ENCODE results near the gene SEPTIN3. TPM values are rescaled to one million over a fixed set of nuclear protein-coding genes. Genes with fewer than 3 reads are reported as not detected.

Gene SEPTIN3
- total RNA-seq, 1 donor from 2014 or later = 0.92 TPM

GRCh38 chr22:41925783-41926460 lies 43.3 kb upstream of the SEPTIN3 start:
- no peak for DNase-seq (ENCODE audit: low spot score)
- Mint-ChIP-seq H3K9me3 (ENCODE audit: low read depth) (no peaks in the 10 kb centered on the region), H3K36me3 (ENCODE audit: low read depth) (no peaks in the 10 kb centered on the region), H3K4me3 (ENCODE audit: unreplicated experiment) (peak overlapping the region; percentile 38), H3K27me3 (ENCODE audit: low read depth) (peaks cover 13% of the 10 kb centered on the region), H3K27ac (ENCODE audit: unreplicated experiment) (no peak overlapping the region), H3K4me1 (ENCODE audit: low read depth) (peaks cover 4% of the 10 kb centered on the region)
- peak; percentile 82 for TF ChIP-seq CTCF (IDR thresholded peaks at IDR 0.05)

GRCh38 chr22:41927813-41928212 lies 41.4 kb upstream of the SEPTIN3 start:
- TF ChIP-seq CTCF (IDR thresholded peaks at IDR 0.05) = no peak
- peaks cover 13% of the 10 kb centered on the region for H3K27me3 Mint-ChIP-seq (ENCODE audit: low read depth)

GRCh38 chr22:41928593-41929417 lies 40.4 kb upstream of the SEPTIN3 start:
- no peak for DNase-seq (ENCODE audit: low spot score)
- no peak overlapping the region for H3K4me3 Mint-ChIP-seq (ENCODE audit: unreplicated experiment)
- no peaks in the 10 kb centered on the region for H3K9me3 Mint-ChIP-seq (ENCODE audit: low read depth)
- no peak overlapping the region for H3K27ac Mint-ChIP-seq (ENCODE audit: unreplicated experiment)
- no peaks in the 10 kb centered on the region for H3K36me3 Mint-ChIP-seq (ENCODE audit: low read depth)
- peaks cover 4% of the 10 kb centered on the region for H3K4me1 Mint-ChIP-seq (ENCODE audit: low read depth)
- H3K27me3 Mint-ChIP-seq (ENCODE audit: low read depth) = peaks cover 9% of the 10 kb centered on the region
- TF ChIP-seq CTCF (IDR thresholded peaks at IDR 0.05) = no peak

More at GRCh38 chr22:41927813-41928212, 41.4 kb upstream of the SEPTIN3 start:
- H3K4me3 Mint-ChIP-seq (ENCODE audit: unreplicated experiment) = no peak overlapping the region
- no peak overlapping the region for H3K27ac Mint-ChIP-seq (ENCODE audit: unreplicated experiment)
- H3K36me3 Mint-ChIP-seq (ENCODE audit: low read depth) = no peaks in the 10 kb centered on the region
- no peak for DNase-seq (ENCODE audit: low spot score)
- H3K4me1 Mint-ChIP-seq (ENCODE audit: low read depth) = peaks cover 4% of the 10 kb centered on the region
- H3K9me3 Mint-ChIP-seq (ENCODE audit: low read depth) = no peaks in the 10 kb centered on the region

GRCh38 chr22:41929418-41929810 lies 39.8 kb upstream of the SEPTIN3 start:
- H3K4me3 Mint-ChIP-seq (ENCODE audit: unreplicated experiment) = no peak overlapping the region

More at GRCh38 chr22:41929418-41929810, 39.8 kb upstream of the SEPTIN3 start:
- Mint-ChIP-seq H3K27ac (ENCODE audit: unreplicated experiment) (no peak overlapping the region), H3K27me3 (ENCODE audit: low read depth) (peaks cover 9% of the 10 kb centered on the region), H3K9me3 (ENCODE audit: low read depth) (no peaks in the 10 kb centered on the region), H3K4me1 (ENCODE audit: low read depth) (peaks cover 4% of the 10 kb centered on the region), H3K36me3 (ENCODE audit: low read depth) (no peaks in the 10 kb centered on the region)
- no peak for TF ChIP-seq CTCF (IDR thresholded peaks at IDR 0.05)
- DNase-seq (ENCODE audit: low spot score) = no peak

Measured in chondrocyte (in vitro differentiated cells).